ENCODE results near the gene GPR78. TPM values are rescaled to one million over a fixed set of nuclear protein-coding genes. Genes with fewer than 3 reads are reported as not detected.

The GPR78 gene
- total and polyA plus RNA-seq, 2 of the 8 experiments (the other 6 are each of a cell fraction or from before 2014, with no cell fraction given) = 1.0 to 3.0 TPM

- Histone ChIP-seq H3K23me2 (ENCODE audit: low read depth, low read length) (no peaks in the 10 kb centered on the region), H2BK15ac (ENCODE audit: low read length) (no peak overlapping the region), H2BK20ac (ENCODE audit: low read length) (no peak overlapping the region), H4K8ac (ENCODE audit: extremely low read depth, insufficient read depth, low read length) (no peak overlapping the region), H4K20me1 (replicated peaks in 1 of 2; ENCODE audit: control insufficient read depth in 1 of 2, insufficient read depth in 2 of 2, low read length in 2 of 2) (no peaks in the 10 kb centered on the region), H3K23ac (ENCODE audit: insufficient read length) (no peak overlapping the region), H3K27me3 (replicated peaks in 1 of 4; ENCODE audit: control insufficient read depth in 3 of 4, extremely low read depth in 1 of 4, insufficient read depth in 3 of 4, low read length in 3 of 4) (no peaks in the 10 kb centered on the region), H2AFZ (ENCODE audit: low read length) (no peak overlapping the region), H3K36me3 (ENCODE audit: control insufficient read depth in 2 of 4, insufficient read depth in 4 of 4, low read length in 3 of 4) (no peaks in the 10 kb centered on the region), H3K4me1 (replicated peaks in 1 of 4; ENCODE audit: control insufficient read depth in 3 of 4, insufficient read depth in 4 of 4, low read length in 3 of 4) (no peaks in the 10 kb centered on the region; a peak in 1 of 7 replicates), H3K79me1 (ENCODE audit: low read depth, low read length) (no peaks in the 10 kb centered on the region), H3K9ac (replicated peaks in 1 of 4; ENCODE audit: extremely low read depth in 1 of 4, low read depth in 3 of 4, low read length in 3 of 4) (no peak overlapping the region), H3K18ac (ENCODE audit: extremely low read depth, low read length) (no peak overlapping the region), H2BK5ac (ENCODE audit: low read depth, low read length) (no peak overlapping the region), H3K14ac (ENCODE audit: insufficient read length) (no peak overlapping the region), H3K4me3 (ENCODE audit: extremely low read depth in 1 of 4, insufficient read depth in 2 of 4, low read depth in 3 of 4, low read length in 4 of 4) (no peak overlapping the region), H2BK12ac (ENCODE audit: low read depth, low read length) (no peak overlapping the region), H2AK5ac (ENCODE audit: low read depth, low read length) (no peak overlapping the region), H2BK120ac (replicated peaks; ENCODE audit: low read depth, low read length) (no peak overlapping the region), H3K56ac (replicated peaks; ENCODE audit: insufficient read length, low read depth, low read length) (no peak overlapping the region), H3K79me2 (ENCODE audit: control insufficient read depth in 1 of 2, insufficient read depth in 2 of 2, low read length in 2 of 2) (no peaks in the 10 kb centered on the region), H4K91ac (replicated peaks; ENCODE audit: insufficient read length, low read length) (no peak overlapping the region), H3K9me3 (ENCODE audit: insufficient read depth in 2 of 2, low read depth in 1 of 2, low read length in 1 of 2) (no peaks in the 10 kb centered on the region), H3K4ac (replicated peaks; ENCODE audit: insufficient read length, low read depth, low read length) (no peak overlapping the region), H4K5ac (ENCODE audit: insufficient read length, low read depth, low read length) (no peak overlapping the region), H3K27ac (ENCODE audit: low read depth, low read length) (no peak overlapping the region), H3K4me2 (ENCODE audit: insufficient read depth in 1 of 2, low read depth in 2 of 2, low read length in 2 of 2) (no peak overlapping the region)
- FAIRE-seq (no peak), DNase-seq (ENCODE audit: low read depth in 1 of 2, low spot score in 2 of 2) (no peak)
- no peak for TF ChIP-seq SP2 (IDR thresholded peaks at IDR 0.05; ENCODE audit: low read length)
- CTCF ChIA-PET (ENCODE audit: partially characterized antibody) = interaction anchor here (0.9 to 14.7 kb wide), 10 partner anchors 9 to 82 kb away, joined by 3 to 237 read pairs (median 4); partner anchors contain the start of gene CPZ
- 97% methylated on average over 8 of the region's 8 CpGs; no CpG with 5 or more reads in 1 of the 2 experiments for WGBS, 2 experiments (ENCODE audit: extremely low coverage in 1 of 2, insufficient coverage in 1 of 2, insufficient read length in 1 of 2, insufficient replicate concordance in 2 of 2, low coverage in 1 of 2, low lambda C conversion rate in 2 of 2, missing lambda C conversion rate in 1 of 2)
- POLR2A ChIA-PET (ENCODE audit: partially characterized antibody) = interaction anchor here (1.1 kb wide), 1 partner anchor 22 kb away, joined by 3 read pairs; no protein-coding TSS in a partner anchor
These were observed 27.5 kb upstream of the GPR78 start for GRCh38 chr4:8552581-8553205.

All from H1 (cell line).